Endometrium (tissue), 2 donors: ENCODE data around the gene FLOT1.
"Not testable (repeated sequence)": the region's sequence is repeated elsewhere in the genome, so short reads cannot be mapped to it uniquely, and the experiment has no call there.

Source experiments
- FAIRE-seq: peaks from 2 replicates; lab custom pipeline; 2012; peaks lifted over from hg19 to GRCh38; lab: Jason Lieb, UNC
- donor health status: control.
- donor health status: control.

Gene FLOT1

GRCh38 chr6:30767158-30767943 is 24.9 kb upstream of the FLOT1 start:
- FAIRE-seq: no peak

- FAIRE-seq: no peak
Measured at GRCh38 chr6:30766461-30767157, 24.1 kb upstream of the FLOT1 start.

- FAIRE-seq: not testable (repeated sequence)
Measured at GRCh38 chr6:30765495-30765894, 23.0 kb upstream of the FLOT1 start.

GRCh38 chr6:30764490-30765043 is 22.1 kb upstream of the FLOT1 start:
- not testable (repeated sequence) for FAIRE-seq

- no peak for FAIRE-seq
Measured at GRCh38 chr6:30763618-30764489, 21.4 kb upstream of the FLOT1 start.

- no peak for FAIRE-seq
Measured at GRCh38 chr6:30763155-30763617, 20.7 kb upstream of the FLOT1 start.

GRCh38 chr6:30761791-30762429 is 19.4 kb upstream of the FLOT1 start:
- no peak for FAIRE-seq

GRCh38 chr6:30760549-30760948 is 18.1 kb upstream of the FLOT1 start:
- FAIRE-seq: no peak

- no peak for FAIRE-seq
Measured at GRCh38 chr6:30759575-30760239, 17.2 kb upstream of the FLOT1 start.

GRCh38 chr6:30757261-30757904 is 14.9 kb upstream of the FLOT1 start:
- no peak for FAIRE-seq

GRCh38 chr6:30756405-30757003 is 14.0 kb upstream of the FLOT1 start:
- FAIRE-seq: not testable (repeated sequence)

- FAIRE-seq: no peak
Measured at GRCh38 chr6:30754631-30755030, 12.1 kb upstream of the FLOT1 start.

GRCh38 chr6:30752157-30752927 is 9.9 kb upstream of the FLOT1 start:
- no peak for FAIRE-seq

GRCh38 chr6:30750379-30750668 is 7.8 kb upstream of the FLOT1 start:
- no peak for FAIRE-seq

GRCh38 chr6:30749554-30750378 is 7.3 kb upstream of the FLOT1 start:
- no peak for FAIRE-seq

GRCh38 chr6:30748851-30749540 is 6.5 kb upstream of the FLOT1 start:
- FAIRE-seq: no peak

GRCh38 chr6:30747902-30748769 is 5.6 kb upstream of the FLOT1 start:
- no peak for FAIRE-seq
